Suprapubic skin (tissue), 4 donors: Measurements from ENCODE around the gene VPS37D. TPM values are rescaled to one million over a fixed set of nuclear protein-coding genes. Genes with fewer than 3 reads are reported as not detected.
A peak's percentile ranks its signal among the peaks of the same experiment; 100 is the strongest.
"Not testable (repeated sequence)": the region's sequence is repeated elsewhere in the genome, so short reads cannot be mapped to it uniquely, and the experiment has no call there.

ENCODE experiments used
- DNase-seq, 2 donors: peaks; one replicate each; pipeline ENCODE4 v3.0.0-alpha.2; 2019; ENCODE audit warnings: low spot score in 2 of 2
- H3K27ac ChIP-seq: fragments of 200-600 bp; sonication (generic); one replicate; pipeline ENCODE4 v1.5.1; 2019
- H3K27me3 ChIP-seq: fragments of 200-600 bp; sonication (generic); one replicate; pipeline ENCODE4 v1.5.1; 2019
- H3K36me3 ChIP-seq: fragments of 200-600 bp; sonication (generic); one replicate; pipeline ENCODE4 v1.5.1; 2019
- H3K4me1 ChIP-seq: fragments of 200-600 bp; sonication (generic); one replicate; pipeline ENCODE4 v1.5.1; 2019
- H3K4me3 ChIP-seq: fragments of 200-600 bp; sonication (generic); one replicate; pipeline ENCODE4 v1.5.1; 2019; ENCODE audit warnings: mild to moderate bottlenecking
- H3K9me3 ChIP-seq: fragments of 200-600 bp; sonication (generic); one replicate; pipeline ENCODE4 v1.5.1; 2019
- CTCF ChIP-seq, 2 donors: fragments of 200-600 bp in 1 of 2; fragments of 450-650 bp in 1 of 2; sonication (generic) in 1 of 2; IDR thresholded peaks; one replicate each; pipeline ENCODE4 v1.5.1; 2016 to 2019; ENCODE audit warnings: antibody characterized with exemption in 2 of 2, mild to moderate bottlenecking in 1 of 2, moderate library complexity in 1 of 2
- EP300 ChIP-seq: sonication (generic); formaldehyde crosslinking; IDR thresholded peaks from one replicate; pipeline ENCODE4 v1.6.1; 2017; ENCODE audit warnings: antibody characterized with exemption
- POLR2A ChIP-seq, 2 donors: fragments of 450-650 bp; IDR thresholded peaks; one replicate each; pipeline ENCODE4 v1.6.1; 2017; ENCODE audit warnings: antibody characterized with exemption in 2 of 2, mild to moderate bottlenecking in 2 of 2, moderate library complexity in 2 of 2
- POLR2AphosphoS5 ChIP-seq, 3 donors: sonication (generic); formaldehyde crosslinking; IDR thresholded peaks; one replicate each; pipeline ENCODE4 v1.6.1; 2017; ENCODE audit warnings: antibody characterized with exemption in 3 of 3
- WGBS: methylation state at CpG from one replicate; pipeline ENCODE4 v1.1.5; 2018; 5-methylcytosine and 5-hydroxymethylcytosine counted together
- total RNA-seq, 4 donors: library from RNA; depleted of rRNA; stranded (reverse); fragments of >200 nt; gene quantifications; one replicate each; pipeline ENCODE4 v1.1.0, GENCODE V29; 2016

The VPS37D gene
- total RNA-seq, 4 donors from 2014 or later = 1.9 to 3.5 (median 2.1) TPM

DNA sequence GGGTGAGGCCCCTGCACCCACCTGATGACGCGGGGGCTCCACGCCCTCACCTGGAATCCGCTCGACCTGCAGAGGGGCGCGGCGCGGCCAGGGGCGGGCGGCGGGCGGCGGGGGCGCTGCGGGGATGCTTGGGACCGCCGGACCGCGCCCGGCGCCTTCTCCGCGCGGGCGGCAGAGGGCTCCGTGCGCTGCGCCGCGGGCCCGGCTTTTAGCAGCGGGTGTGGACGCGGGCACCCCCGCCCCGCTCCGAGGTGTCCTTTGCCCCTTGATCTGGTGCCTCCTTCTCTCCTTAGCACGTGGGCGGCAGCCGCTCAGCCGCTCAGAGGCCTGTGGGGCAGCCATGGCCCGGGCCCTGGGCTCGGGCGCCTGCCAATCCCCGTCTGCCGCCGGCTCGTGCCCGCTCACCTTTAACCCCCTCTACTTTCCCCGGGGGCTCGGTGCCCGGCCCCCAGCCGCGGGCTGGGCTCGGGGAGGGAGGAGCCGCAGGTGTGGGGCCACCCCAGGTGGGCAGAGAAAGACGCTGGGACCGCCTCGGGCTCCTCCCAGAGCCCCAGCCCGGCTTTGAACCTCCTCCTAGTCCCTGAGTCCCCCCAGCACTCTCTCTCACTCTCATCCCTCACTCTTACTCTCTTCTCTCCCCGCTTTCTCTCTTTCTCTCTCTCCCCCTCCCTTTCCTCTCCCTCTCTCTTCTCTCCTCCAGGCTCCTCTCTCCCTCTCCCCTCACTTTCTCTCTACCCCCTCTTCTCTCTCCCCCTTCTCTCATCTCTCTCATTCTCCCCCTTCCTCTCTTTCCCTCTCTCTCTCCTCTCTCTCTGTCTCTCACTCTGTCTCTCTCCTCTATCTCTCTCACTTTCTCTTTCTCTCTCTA lies 19.7 kb upstream of the VPS37D start:
- no peak for DNase-seq
- H3K27ac ChIP-seq = no peak overlapping the region
- no peaks in the 10 kb centered on the region for H3K9me3 ChIP-seq
- peak overlapping the region; percentile 53 for H3K4me3 ChIP-seq
- 4% methylated on average over 24 of the region's 62 CpGs for WGBS
- TF ChIP-seq POLR2AphosphoS5 (IDR thresholded peaks at IDR 0.05) = no peak
- no peak for TF ChIP-seq EP300
- TF ChIP-seq POLR2A (IDR thresholded peaks at IDR 0.05) = no peak
- TF ChIP-seq CTCF (IDR thresholded peaks at IDR 0.05) = peak in 1 of 2 donors; percentile 10
- H3K36me3 ChIP-seq = no peaks in the 10 kb centered on the region
- peaks cover 12% of the 10 kb centered on the region for H3K4me1 ChIP-seq
- peaks cover 75% of the 10 kb centered on the region for H3K27me3 ChIP-seq

DNA sequence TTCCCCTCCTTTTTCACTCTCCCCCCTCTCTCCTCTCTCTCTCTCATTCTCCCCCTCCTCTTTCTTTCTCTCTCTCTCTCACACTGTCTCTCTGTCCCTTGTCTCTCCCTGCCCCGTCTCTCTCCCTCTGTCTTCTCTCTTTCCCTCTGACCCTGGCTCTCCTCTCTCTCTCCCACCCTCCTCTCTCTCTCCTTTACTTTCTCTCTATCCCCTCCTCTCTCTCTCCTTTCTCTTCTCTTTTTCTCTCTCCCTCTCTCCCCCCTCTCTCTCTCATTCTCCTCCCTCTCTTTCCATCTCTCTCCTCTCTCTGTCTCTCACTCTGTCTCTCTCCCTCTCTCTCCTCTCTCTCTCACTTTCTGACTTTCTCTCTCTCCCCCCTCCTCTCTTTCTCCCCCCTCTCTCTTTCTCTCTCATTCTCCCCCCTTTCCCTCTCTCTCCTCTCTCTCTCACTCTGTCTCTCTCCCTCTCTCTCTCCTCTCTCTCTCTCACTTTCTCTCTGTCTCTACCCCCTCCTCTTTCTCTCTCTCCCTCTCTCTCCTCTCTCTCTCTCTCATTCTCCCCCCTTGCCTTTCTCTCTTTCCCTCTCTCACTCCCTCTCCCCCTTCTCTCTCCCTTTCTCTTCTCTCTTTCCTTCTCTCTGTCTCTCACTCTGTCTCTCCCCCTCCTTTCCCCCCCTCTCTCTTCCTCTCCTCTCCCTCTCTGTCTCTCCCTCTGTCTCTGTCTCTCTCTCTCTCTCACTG lies 18.9 kb upstream of the VPS37D start:
- Histone ChIP-seq H3K4me1 (peaks cover 12% of the 10 kb centered on the region), H3K4me3 (no peak overlapping the region), H3K9me3 (no peaks in the 10 kb centered on the region), H3K36me3 (no peaks in the 10 kb centered on the region), H3K27ac (no peak overlapping the region), H3K27me3 (peaks cover 77% of the 10 kb centered on the region)
- 47% methylated on average over 1 of the region's 1 CpG for WGBS
- TF ChIP-seq POLR2A (IDR thresholded peaks at IDR 0.05) (no peak), POLR2AphosphoS5 (IDR thresholded peaks at IDR 0.05) (no peak), CTCF (IDR thresholded peaks at IDR 0.05) (no peak), EP300 (no peak)
- DNase-seq = no peak

DNA sequence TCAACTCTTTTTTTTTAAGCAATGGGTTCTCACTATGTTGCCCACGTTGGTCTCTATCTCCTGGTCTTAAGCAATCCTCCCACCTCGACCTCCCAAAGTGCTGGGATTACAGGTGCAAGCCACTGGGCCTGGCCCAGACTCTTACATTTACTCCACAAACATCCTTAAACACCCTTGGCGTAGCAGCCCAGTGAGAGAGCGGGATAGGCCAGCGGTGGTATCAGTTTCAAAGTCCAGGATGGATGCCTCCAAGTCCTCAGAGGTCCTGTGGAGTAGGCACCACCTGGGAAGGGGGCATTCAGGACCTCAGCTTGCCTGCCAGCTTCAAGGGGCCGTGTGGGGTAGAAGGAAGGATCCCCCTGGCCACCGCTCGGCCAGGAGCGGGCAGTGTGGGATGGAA lies 18.1 kb upstream of the VPS37D start:
- WGBS = 49% methylated on average over 5 of the region's 9 CpGs

DNA sequence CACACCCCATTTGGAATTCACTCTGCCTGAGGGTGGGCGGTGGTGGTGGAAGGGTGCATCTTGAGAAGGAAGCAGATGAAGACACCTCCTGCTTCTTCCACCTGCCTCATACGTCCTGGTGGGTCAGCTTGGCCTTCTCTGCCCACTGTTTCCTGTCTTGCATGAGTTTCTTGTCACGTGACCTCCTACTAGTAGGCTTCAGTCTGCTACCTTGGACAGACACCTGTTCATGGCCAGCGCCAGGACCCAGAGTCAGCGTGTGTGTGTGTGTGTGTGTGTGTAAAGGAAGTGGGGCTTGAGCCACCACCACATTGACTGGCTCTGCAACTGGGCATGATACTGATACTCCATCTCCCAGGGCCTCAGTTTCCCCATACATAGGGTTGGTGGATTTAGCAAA lies 17.1 kb upstream of the VPS37D start:
- Histone ChIP-seq H3K4me1 (peaks cover 12% of the 10 kb centered on the region), H3K27ac (no peak overlapping the region), H3K4me3 (no peak overlapping the region), H3K36me3 (no peaks in the 10 kb centered on the region), H3K27me3 (peaks cover 67% of the 10 kb centered on the region), H3K9me3 (no peaks in the 10 kb centered on the region)
- 82% methylated on average over 5 of the region's 5 CpGs for WGBS
- no peak for DNase-seq
- no peak for TF ChIP-seq CTCF (IDR thresholded peaks at IDR 0.05)

More for the DNA sequence above, 18.1 kb upstream of the VPS37D start:
- Histone ChIP-seq H3K4me1 (peaks cover 12% of the 10 kb centered on the region), H3K27me3 (peaks cover 73% of the 10 kb centered on the region), H3K27ac (no peak overlapping the region), H3K4me3 (no peak overlapping the region), H3K36me3 (no peaks in the 10 kb centered on the region), H3K9me3 (no peaks in the 10 kb centered on the region)
- no peak for DNase-seq
- TF ChIP-seq CTCF (IDR thresholded peaks at IDR 0.05) (no peak), EP300 (no peak), POLR2A (IDR thresholded peaks at IDR 0.05) (no peak), POLR2AphosphoS5 (IDR thresholded peaks at IDR 0.05) (no peak)

DNA sequence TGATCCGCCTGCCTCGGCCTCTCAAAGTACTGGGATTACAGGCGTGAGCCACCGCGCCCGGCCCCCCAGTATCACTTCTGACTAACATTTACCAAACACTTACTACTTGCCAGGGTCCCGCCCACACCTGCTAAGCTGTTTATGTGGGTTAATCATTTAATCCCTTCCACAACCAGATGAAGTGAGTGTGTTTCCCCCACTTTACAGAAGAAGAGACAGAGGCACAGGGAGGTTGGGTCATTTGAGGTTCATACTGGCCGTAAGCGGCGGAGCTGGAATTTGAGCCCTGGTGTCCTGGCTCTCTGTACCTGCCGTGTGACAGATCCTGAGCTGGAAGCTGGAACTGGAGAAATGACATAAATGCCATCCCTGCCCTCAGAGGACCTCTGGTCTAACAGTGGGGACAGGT lies 15.1 kb upstream of the VPS37D start:
- H3K36me3 ChIP-seq = no peaks in the 10 kb centered on the region
- H3K27me3 ChIP-seq = peaks cover 47% of the 10 kb centered on the region
- 77% methylated on average over 11 of the region's 11 CpGs for WGBS
- no peaks in the 10 kb centered on the region for H3K9me3 ChIP-seq
- no peak overlapping the region for H3K4me3 ChIP-seq
- no peak overlapping the region for H3K27ac ChIP-seq
- H3K4me1 ChIP-seq = peaks cover 9% of the 10 kb centered on the region
- no peak for TF ChIP-seq POLR2AphosphoS5 (IDR thresholded peaks at IDR 0.05)
- no peak for TF ChIP-seq POLR2A (IDR thresholded peaks at IDR 0.05)
- TF ChIP-seq EP300 = no peak
- no peak for TF ChIP-seq CTCF (IDR thresholded peaks at IDR 0.05)
- DNase-seq = no peak

- 83% methylated on average over 4 of the region's 4 CpGs for WGBS
- DNase-seq, H3K27ac ChIP-seq, H3K4me3 ChIP-seq, H3K36me3 ChIP-seq, H3K4me1 ChIP-seq, H3K9me3 ChIP-seq: not testable (repeated sequence)
- H3K27me3 ChIP-seq = peaks cover 20% of the 10 kb centered on the region
Measured at GRCh38 chr7:73655309-73655708, 12.3 kb upstream of the VPS37D start.
